Mammary epithelial cell (primary cell): ENCODE data around the gene PPAN.

ENCODE experiments used
- CTCF ChIP-seq, 2 donors: IDR thresholded peaks in 1 of 2; conservative IDR thresholded peaks in 1 of 2; 2 replicates each; pipeline ENCODE4 v1.5.1; 2011 to 2012; ENCODE audit warnings: inconsistent platforms in 2 of 2, low read length in 2 of 2, mild to moderate bottlenecking in 2 of 2, control low read depth in 1 of 2, low read depth in 1 of 2; ENCODE audit not compliant: insufficient read depth in 1 of 2; ENCODE audit errors: extremely low read depth in 1 of 2
- EZH2 ChIP-seq: IDR thresholded peaks from 2 replicates; pipeline ENCODE4 v1.6.1; 2012; ENCODE audit warnings: low read length, inconsistent platforms, borderline replicate concordance

GRCh38 chr19:10107817-10108367 is 1.7 kb downstream of the PPAN start:
- TF ChIP-seq CTCF (conservative IDR thresholded peaks at IDR 0.05 in 1 of 2, IDR thresholded peaks at IDR 0.05 in 1 of 2; ENCODE audit: extremely low read depth in 1 of 2, insufficient read depth in 1 of 2, low read depth in 1 of 2, low read length in 2 of 2) (no peak), EZH2 (no peak)
